GM18505 (cell line): ENCODE measurements around the gene JARID2.
"Not testable (repeated sequence)": the region's sequence is repeated elsewhere in the genome, so short reads cannot be mapped to it uniquely, and the experiment has no call there.

Source experiments
- ATAC-seq: cut with Tn5 transposase; IDR thresholded peaks from one replicate; pipeline ENCODE4 v1.9.1; 2021; ENCODE audit not compliant: unreplicated experiment
- POLR2A ChIP-seq: IDR thresholded peaks from 4 replicates; pipeline ENCODE4 v1.6.1; 2011; ENCODE audit warnings: borderline replicate concordance; ENCODE audit not compliant: insufficient read depth, insufficient read length; ENCODE audit errors: extremely low read depth

Gene JARID2

GRCh38 chr6:15322184-15322583 is 76.3 kb downstream of the JARID2 start:
- ATAC-seq, result no peak
- TF ChIP-seq POLR2A, result no peak

- ATAC-seq, result no peak
These were observed 77.1 kb downstream of the JARID2 start for GRCh38 chr6:15322781-15323536.

GRCh38 chr6:15323611-15324010 is 77.7 kb downstream of the JARID2 start:
- not testable (repeated sequence) for ATAC-seq

More at GRCh38 chr6:15322781-15323536, 77.1 kb downstream of the JARID2 start:
- no peak for TF ChIP-seq POLR2A

- no peak for TF ChIP-seq POLR2A
- no peak for ATAC-seq
These were observed 78.6 kb downstream of the JARID2 start for GRCh38 chr6:15324427-15324985.

- no peak for TF ChIP-seq POLR2A
- ATAC-seq, result no peak
These were observed 79.7 kb downstream of the JARID2 start for GRCh38 chr6:15325540-15325955.

GRCh38 chr6:15326067-15326614 is 80.3 kb downstream of the JARID2 start:
- TF ChIP-seq POLR2A, result no peak
- ATAC-seq, result no peak

GRCh38 chr6:15327271-15327670 is 81.4 kb downstream of the JARID2 start:
- no peak for TF ChIP-seq POLR2A
- ATAC-seq, result no peak

GRCh38 chr6:15329197-15329671 is 83.4 kb downstream of the JARID2 start:
- TF ChIP-seq POLR2A, result no peak
- ATAC-seq, result no peak

GRCh38 chr6:15330174-15330944 is 84.5 kb downstream of the JARID2 start:
- ATAC-seq, result no peak
- TF ChIP-seq POLR2A, result no peak

- no peak for TF ChIP-seq POLR2A
- no peak for ATAC-seq
These were observed 85.3 kb downstream of the JARID2 start for GRCh38 chr6:15331143-15331542.

GRCh38 chr6:15331629-15332251 is 85.9 kb downstream of the JARID2 start:
- TF ChIP-seq POLR2A, result no peak
- ATAC-seq, result no peak

GRCh38 chr6:15332446-15332845 is 86.6 kb downstream of the JARID2 start:
- TF ChIP-seq POLR2A, result no peak
- ATAC-seq, result no peak

GRCh38 chr6:15335385-15335784 is 89.5 kb downstream of the JARID2 start:
- ATAC-seq, result no peak
- no peak for TF ChIP-seq POLR2A

GRCh38 chr6:15335916-15336315 is 90.0 kb downstream of the JARID2 start:
- no peak for TF ChIP-seq POLR2A
- no peak for ATAC-seq
